BE2C (cell line): ENCODE data around the gene TPI1.
A peak's percentile ranks its signal among the peaks of the same experiment; 100 is the strongest.
"Not testable (repeated sequence)": the region's sequence is repeated elsewhere in the genome, so short reads cannot be mapped to it uniquely, and the experiment has no call there.

ENCODE experiments used
- DNase-seq: peaks from one replicate; pipeline ENCODE4 v3.0.0-alpha.2; 2020
- H3K27me3 ChIP-seq: fragments of 250-450 bp; sonication (Bioruptor Pico); 2 replicates; pipeline ENCODE4 v1.5.1; 2020; ENCODE audit warnings: mild to moderate bottlenecking
- H3K36me3 ChIP-seq: fragments of 250-450 bp; sonication (Bioruptor Pico); 2 replicates; pipeline ENCODE4 v1.5.1; 2020; ENCODE audit warnings: mild to moderate bottlenecking
- H3K4me1 ChIP-seq: fragments of 250-450 bp; sonication (Bioruptor Pico); 2 replicates; pipeline ENCODE4 v1.5.1; 2020
- H3K4me3 ChIP-seq: 2 replicates; pipeline ENCODE4 v1.5.1; 2011; ENCODE audit warnings: low read depth, low read length
- H3K9me3 ChIP-seq: fragments of 250-450 bp; sonication (Bioruptor Pico); 2 replicates; pipeline ENCODE4 v1.5.1; 2020
- CTCF ChIP-seq: IDR thresholded peaks from 2 replicates; pipeline ENCODE4 v1.5.1; 2012; ENCODE audit warnings: mild to moderate bottlenecking, low read depth, low read length

TPI1 gene

GRCh38 chr12:6887460-6887859 is 20.1 kb downstream of the TPI1 start:
- DNase-seq = no peak
- no peaks in the 10 kb centered on the region for H3K9me3 ChIP-seq
- no peak for TF ChIP-seq CTCF
- peaks cover 7% of the 10 kb centered on the region for H3K36me3 ChIP-seq
- no peak overlapping the region for H3K4me3 ChIP-seq
- H3K27me3 ChIP-seq = no peaks in the 10 kb centered on the region
- peaks cover 10% of the 10 kb centered on the region for H3K4me1 ChIP-seq

- no peak for DNase-seq
- no peaks in the 10 kb centered on the region for H3K9me3 ChIP-seq
- no peak overlapping the region for H3K4me3 ChIP-seq
- TF ChIP-seq CTCF = no peak
- H3K36me3 ChIP-seq = peaks cover 7% of the 10 kb centered on the region
- peaks cover 10% of the 10 kb centered on the region for H3K4me1 ChIP-seq
- H3K27me3 ChIP-seq = no peaks in the 10 kb centered on the region
Measured at GRCh38 chr12:6888360-6888759, 21.0 kb downstream of the TPI1 start.

- H3K4me3 ChIP-seq, H3K4me1 ChIP-seq, DNase-seq, H3K9me3 ChIP-seq, H3K27me3 ChIP-seq, H3K36me3 ChIP-seq: not testable (repeated sequence)
Measured at GRCh38 chr12:6888794-6889193, 21.5 kb downstream of the TPI1 start.

- H3K9me3 ChIP-seq, H3K36me3 ChIP-seq, DNase-seq, H3K4me3 ChIP-seq, H3K27me3 ChIP-seq, H3K4me1 ChIP-seq: not testable (repeated sequence)
Measured at GRCh38 chr12:6889775-6890573, 22.6 kb downstream of the TPI1 start.

GRCh38 chr12:6890789-6891645 is 23.7 kb downstream of the TPI1 start:
- no peaks in the 10 kb centered on the region for H3K9me3 ChIP-seq
- H3K4me3 ChIP-seq = peak overlapping the region; percentile 68
- DNase-seq = peak; percentile 99
- no peaks in the 10 kb centered on the region for H3K36me3 ChIP-seq
- TF ChIP-seq CTCF = peak; percentile 67
- H3K4me1 ChIP-seq = peaks cover 6% of the 10 kb centered on the region
- no peaks in the 10 kb centered on the region for H3K27me3 ChIP-seq

GRCh38 chr12:6891646-6892001 is 24.3 kb downstream of the TPI1 start:
- no peak for DNase-seq
- Histone ChIP-seq H3K9me3 (no peaks in the 10 kb centered on the region), H3K36me3 (no peaks in the 10 kb centered on the region), H3K4me3 (peak overlapping the region; percentile 68), H3K4me1 (peaks cover 3% of the 10 kb centered on the region), H3K27me3 (no peaks in the 10 kb centered on the region)
- no peak for TF ChIP-seq CTCF

- not testable (repeated sequence) for H3K9me3 ChIP-seq, H3K36me3 ChIP-seq, H3K27me3 ChIP-seq, DNase-seq, H3K4me3 ChIP-seq, H3K4me1 ChIP-seq
Measured at GRCh38 chr12:6892683-6893082, 25.4 kb downstream of the TPI1 start.
